Ureter (tissue), 1 donor: ENCODE measurements around the gene EXOC6. TPM values are rescaled to one million over a fixed set of nuclear protein-coding genes. Genes with fewer than 3 reads are reported as not detected.
"Not testable (repeated sequence)": the region's sequence is repeated elsewhere in the genome, so short reads cannot be mapped to it uniquely, and the experiment has no call there.

Source experiments
- DNase-seq: peaks from one replicate; pipeline ENCODE4 v3.0.0-alpha.2; 2020; ENCODE audit warnings: low spot score
- total RNA-seq: library from RNA; stranded (reverse); gene quantifications from one replicate; pipeline ENCODE4 v1.2.4, GENCODE V29; 2023
- donor health status: DM: yes; HTN: yes; CAD: no.

The EXOC6 gene
- total RNA-seq, 1 donor from 2014 or later = 16.6 TPM

GRCh38 chr10:92886334-92886961, 38.1 kb downstream of the EXOC6 start:
- DNase-seq = no peak

- no peak for DNase-seq
Observed at GRCh38 chr10:92890471-92890870, 42.2 kb downstream of the EXOC6 start.

GRCh38 chr10:92891885-92892690, 43.8 kb downstream of the EXOC6 start:
- no peak for DNase-seq

GRCh38 chr10:92892691-92893054, 44.4 kb downstream of the EXOC6 start:
- no peak for DNase-seq

- no peak for DNase-seq
Observed at GRCh38 chr10:92894081-92894655, 45.8 kb downstream of the EXOC6 start.

GRCh38 chr10:92897916-92898315, 49.6 kb downstream of the EXOC6 start:
- no peak for DNase-seq

GRCh38 chr10:92901819-92902251, 53.5 kb downstream of the EXOC6 start:
- DNase-seq = no peak

- DNase-seq = no peak
Observed at GRCh38 chr10:92903633-92904032, 55.3 kb downstream of the EXOC6 start.

GRCh38 chr10:92907280-92907679, 59.0 kb downstream of the EXOC6 start:
- no peak for DNase-seq

GRCh38 chr10:92912631-92913030, 64.3 kb downstream of the EXOC6 start:
- DNase-seq = not testable (repeated sequence)

GRCh38 chr10:92913973-92914372, 65.7 kb downstream of the EXOC6 start:
- no peak for DNase-seq

- DNase-seq = peak; percentile 54
Observed at GRCh38 chr10:92914478-92915325, 66.4 kb downstream of the EXOC6 start.

- no peak for DNase-seq
Observed at GRCh38 chr10:92915892-92916291, 67.6 kb downstream of the EXOC6 start.

GRCh38 chr10:92916433-92916832, 68.1 kb downstream of the EXOC6 start:
- no peak for DNase-seq

- no peak for DNase-seq
Observed at GRCh38 chr10:92918603-92919002, 70.3 kb downstream of the EXOC6 start.

- no peak for DNase-seq
Observed at GRCh38 chr10:92920866-92921265, 72.5 kb downstream of the EXOC6 start.

- no peak for DNase-seq
Observed at GRCh38 chr10:92923416-92923815, 75.1 kb downstream of the EXOC6 start.

GRCh38 chr10:92929896-92930295, 81.6 kb downstream of the EXOC6 start:
- no peak for DNase-seq

- DNase-seq = no peak
Observed at GRCh38 chr10:92931597-92931996, 83.3 kb downstream of the EXOC6 start.

- no peak for DNase-seq
Observed at GRCh38 chr10:92937876-92938275, 89.6 kb downstream of the EXOC6 start.

- no peak for DNase-seq
Observed at GRCh38 chr10:92938841-92939240, 90.5 kb downstream of the EXOC6 start.

- no peak for DNase-seq
Observed at GRCh38 chr10:92942226-92942625, 93.9 kb downstream of the EXOC6 start.
